GM12872 (cell line): Measurements from ENCODE around the gene CHRM2.

Experiments used
- CTCF ChIP-seq: IDR thresholded peaks from 3 replicates; pipeline ENCODE4 v1.5.1; 2011; ENCODE audit warnings: low read depth, mild to moderate bottlenecking, low read length, moderate library complexity; ENCODE audit not compliant: insufficient read depth

Gene CHRM2

GRCh38 chr7:136956671-136957070, 88.2 kb downstream of the CHRM2 start:
- TF ChIP-seq CTCF = no peak

GRCh38 chr7:136957391-136957790, 88.9 kb downstream of the CHRM2 start:
- no peak for TF ChIP-seq CTCF

GRCh38 chr7:136958016-136958415, 89.6 kb downstream of the CHRM2 start:
- no peak for TF ChIP-seq CTCF

- no peak for TF ChIP-seq CTCF
These were observed 95.9 kb downstream of the CHRM2 start for GRCh38 chr7:136964347-136964746.

GRCh38 chr7:136966825-136967224, 98.4 kb downstream of the CHRM2 start:
- TF ChIP-seq CTCF = no peak

- TF ChIP-seq CTCF = no peak
These were observed 101.3 kb downstream of the CHRM2 start for GRCh38 chr7:136969761-136970160.

- no peak for TF ChIP-seq CTCF
These were observed 103.3 kb downstream of the CHRM2 start for GRCh38 chr7:136971776-136972175.
